ENCODE data around the gene REG1A.

The REG1A gene

GRCh38 chr2:79099140-79099686 lies 21.1 kb upstream of the REG1A start:
- Histone ChIP-seq H3F3A (ENCODE audit: insufficient read depth) (no peaks in the 10 kb centered on the region), H3K9ac (ENCODE audit: low read length) (no peak overlapping the region), H2AFZ (ENCODE audit: low read depth, low read length, severe bottlenecking) (no peak overlapping the region), H3K9me3 (ENCODE audit: insufficient read depth, low read length) (no peaks in the 10 kb centered on the region), H3K79me2 (ENCODE audit: insufficient read depth, low read length) (no peaks in the 10 kb centered on the region), H3K27me3 (ENCODE audit: low read length) (no peaks in the 10 kb centered on the region), H3K4me2 (ENCODE audit: low read depth, low read length, poor library complexity, severe bottlenecking) (no peak overlapping the region), H4K20me1 (ENCODE audit: low read depth, low read length) (no peaks in the 10 kb centered on the region), H3K9me2 (replicated peaks; ENCODE audit: insufficient read depth, low read length) (no peaks in the 10 kb centered on the region), H3K4me3 (ENCODE audit: insufficient read depth, low read length, poor library complexity, severe bottlenecking) (no peak overlapping the region), H3K27ac (ENCODE audit: low read depth, low read length) (no peak overlapping the region), H3K36me3 (ENCODE audit: low read length) (no peaks in the 10 kb centered on the region)
- no peak for TF ChIP-seq EZH2phosphoT487 (conservative IDR thresholded peaks at IDR 0.05; ENCODE audit: low read length)
- no peak for TF ChIP-seq CTCF (IDR thresholded peaks at IDR 0.05; ENCODE audit: insufficient read depth, low read length, poor library complexity, severe bottlenecking)

DNA sequence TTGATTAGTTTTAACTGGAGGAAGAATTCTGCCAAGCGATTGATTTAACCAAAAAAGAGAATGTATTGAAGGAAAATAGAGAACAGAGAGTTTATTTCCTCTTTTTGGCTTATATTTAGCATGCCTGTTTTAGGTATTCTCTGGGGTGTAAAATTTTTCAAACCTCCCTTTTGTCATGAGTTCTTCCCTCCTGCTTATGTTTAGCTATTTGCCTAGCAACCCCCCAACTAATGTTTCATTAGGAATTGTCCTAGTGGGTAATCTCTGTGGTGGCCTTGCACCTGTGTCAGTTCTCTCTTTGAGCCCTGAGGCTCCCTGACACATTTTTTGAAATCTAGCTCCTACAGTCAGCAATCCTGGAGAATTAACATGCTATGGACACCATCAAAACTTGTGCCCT lies 20.0 kb upstream of the REG1A start:
- no peaks in the 10 kb centered on the region for H4K20me1 ChIP-seq (ENCODE audit: low read depth, low read length)
- H3K9me2 ChIP-seq (replicated peaks; ENCODE audit: insufficient read depth, low read length), result no peaks in the 10 kb centered on the region
- H3K9me3 ChIP-seq (ENCODE audit: insufficient read depth, low read length), result no peaks in the 10 kb centered on the region
- no peaks in the 10 kb centered on the region for H3K27me3 ChIP-seq (ENCODE audit: low read length)
- H3K36me3 ChIP-seq (ENCODE audit: low read length), result no peaks in the 10 kb centered on the region
- H3K4me2 ChIP-seq (ENCODE audit: low read depth, low read length, poor library complexity, severe bottlenecking), result no peak overlapping the region
- no peaks in the 10 kb centered on the region for H3K79me2 ChIP-seq (ENCODE audit: insufficient read depth, low read length)
- H3K9ac ChIP-seq (ENCODE audit: low read length), result no peak overlapping the region
- TF ChIP-seq CTCF (IDR thresholded peaks at IDR 0.05; ENCODE audit: insufficient read depth, low read length, poor library complexity, severe bottlenecking), result no peak
- no peak for TF ChIP-seq EZH2phosphoT487 (conservative IDR thresholded peaks at IDR 0.05; ENCODE audit: low read length)
- H2AFZ ChIP-seq (ENCODE audit: low read depth, low read length, severe bottlenecking), result no peak overlapping the region
- H3K4me3 ChIP-seq (ENCODE audit: insufficient read depth, low read length, poor library complexity, severe bottlenecking), result no peak overlapping the region
- no peak overlapping the region for H3K27ac ChIP-seq (ENCODE audit: low read depth, low read length)
- no peaks in the 10 kb centered on the region for H3F3A ChIP-seq (ENCODE audit: insufficient read depth)

GRCh38 chr2:79101024-79101423 lies 19.3 kb upstream of the REG1A start:
- H3K9me3 ChIP-seq (ENCODE audit: insufficient read depth, low read length), result no peaks in the 10 kb centered on the region
- TF ChIP-seq EZH2phosphoT487 (conservative IDR thresholded peaks at IDR 0.05; ENCODE audit: low read length) (no peak), CTCF (IDR thresholded peaks at IDR 0.05; ENCODE audit: insufficient read depth, low read length, poor library complexity, severe bottlenecking) (no peak)
- no peak overlapping the region for H3K9ac ChIP-seq (ENCODE audit: low read length)
- no peaks in the 10 kb centered on the region for H3K79me2 ChIP-seq (ENCODE audit: insufficient read depth, low read length)
- H3K36me3 ChIP-seq (ENCODE audit: low read length), result no peaks in the 10 kb centered on the region
- no peaks in the 10 kb centered on the region for H3K27me3 ChIP-seq (ENCODE audit: low read length)
- H3K9me2 ChIP-seq (replicated peaks; ENCODE audit: insufficient read depth, low read length), result no peaks in the 10 kb centered on the region
- no peaks in the 10 kb centered on the region for H3F3A ChIP-seq (ENCODE audit: insufficient read depth)
- H4K20me1 ChIP-seq (ENCODE audit: low read depth, low read length), result no peaks in the 10 kb centered on the region
- no peak overlapping the region for H3K4me2 ChIP-seq (ENCODE audit: low read depth, low read length, poor library complexity, severe bottlenecking)
- H3K27ac ChIP-seq (ENCODE audit: low read depth, low read length), result no peak overlapping the region
- H2AFZ ChIP-seq (ENCODE audit: low read depth, low read length, severe bottlenecking), result no peak overlapping the region
- no peak overlapping the region for H3K4me3 ChIP-seq (ENCODE audit: insufficient read depth, low read length, poor library complexity, severe bottlenecking)
